GM12878 (cell line): ENCODE results near the gene CDK2. TPM values are rescaled to one million over a fixed set of nuclear protein-coding genes. Genes with fewer than 3 reads are reported as not detected.

Experiments
- ATAC-seq: fragments of 200-7000 bp; cut with Tn5 transposase; 3 replicates; pipeline ENCODE4 v1.9.1; 2020; ENCODE audit warnings: mild to moderate bottlenecking, moderate library complexity
- BruUV-seq: library from RNA; stranded (reverse); fragments of 400-500 nt; replicated peaks from 2 replicates; lab custom pipeline; 2021; lab: Mats Ljungman, UMichigan
- CTCF ChIA-PET: fragments of 300-600 bp; sonication (Branson Sonifier 250); formaldehyde crosslinking; extraction: SDS; loops from one replicate; lab custom pipeline; 2021; ENCODE audit warnings: inconsistent platforms; lab: Yijun Ruan, JAX
- POLR2A ChIA-PET: fragments of 350-600 bp; formaldehyde crosslinking; extraction: SDS; loops from one replicate; lab custom pipeline; 2021; ENCODE audit warnings: inconsistent platforms; lab: Charles Lee
- RAD21 ChIA-PET: fragments of 300-600 bp; sonication (Branson Sonifier 250); formaldehyde crosslinking; loops from one replicate; lab custom pipeline; 2023; ENCODE audit warnings: antibody characterized with exemption; ENCODE audit not compliant: unreplicated experiment; lab: Charles Lee
- SMC1A ChIA-PET: fragments of 300-600 bp; sonication (Branson Sonifier 250); formaldehyde crosslinking; loops from one replicate; lab custom pipeline; 2023; ENCODE audit not compliant: unreplicated experiment, uncharacterized antibody; lab: Charles Lee
- DNase-seq: peaks from one replicate; pipeline ENCODE4 v3.0.0-alpha.2; 2011; ENCODE audit warnings: low read depth, low spot score
- FAIRE-seq: peaks from 3 replicates; lab custom pipeline; 2011; peaks lifted over from hg19 to GRCh38; lab: Jason Lieb, UNC
- H2AFZ ChIP-seq: 2 replicates; pipeline ENCODE4 v1.6.0; 2011; ENCODE audit warnings: low read depth, low read length, control low read depth; ENCODE audit not compliant: control insufficient read depth
- H3K27ac ChIP-seq: 2 replicates; pipeline ENCODE4 v1.5.1; 2011; ENCODE audit warnings: control low read depth; ENCODE audit not compliant: control insufficient read depth, insufficient read depth
- H3K27me3 ChIP-seq, 2 experiments: replicated peaks in 1 of 2; 2 replicates each; pipeline versions ENCODE4 v1.6.0 to v1.6.1; 2011; ENCODE audit warnings: low read length in 1 of 2; ENCODE audit not compliant: control insufficient read depth in 2 of 2, insufficient read depth in 2 of 2
- H3K36me3 ChIP-seq, 2 experiments: 2 replicates each; pipeline ENCODE4 v1.5.1; 2011; ENCODE audit warnings: low read length in 1 of 2; ENCODE audit not compliant: control insufficient read depth in 2 of 2, insufficient read depth in 2 of 2
- H3K4me1 ChIP-seq: 2 replicates; pipeline ENCODE4 v1.6.1; 2011; ENCODE audit warnings: mild to moderate bottlenecking, low read length, moderate library complexity, mixed read lengths; ENCODE audit not compliant: control insufficient read depth, insufficient read depth
- H3K4me2 ChIP-seq: 2 replicates; pipeline ENCODE4 v1.6.0; 2011; ENCODE audit warnings: control low read depth; ENCODE audit not compliant: control insufficient read depth, insufficient read depth
- H3K4me3 ChIP-seq: fragments of 200-600 bp; sonication (generic); 2 replicates; pipeline ENCODE4 v1.5.1; 2016
- H3K79me2 ChIP-seq: 2 replicates; pipeline ENCODE4 v1.6.0; 2011; ENCODE audit warnings: low read length; ENCODE audit not compliant: control insufficient read depth, insufficient read depth
- H3K9ac ChIP-seq: 2 replicates; pipeline ENCODE4 v1.8.0; 2011; ENCODE audit warnings: low read length, control low read depth, mixed read lengths; ENCODE audit not compliant: control insufficient read depth, insufficient read depth
- H3K9me3 ChIP-seq: replicated peaks from 3 replicates; pipeline ENCODE4 v1.5.1; 2011; ENCODE audit warnings: mild to moderate bottlenecking, low read length; ENCODE audit not compliant: control insufficient read depth, insufficient read depth
- H4K20me1 ChIP-seq: 2 replicates; pipeline ENCODE4 v1.6.0; 2011; ENCODE audit not compliant: control insufficient read depth, insufficient read depth
- GATAD2B ChIP-seq: fragments of 450-650 bp; conservative IDR thresholded peaks from 2 replicates; pipeline ENCODE4 v1.6.1; 2017; ENCODE audit warnings: low read depth, mild to moderate bottlenecking, moderate library complexity
- IKZF1 ChIP-seq: fragments of 450-650 bp; conservative IDR thresholded peaks from 2 replicates; pipeline ENCODE4 v1.6.1; 2017; ENCODE audit warnings: antibody characterized with exemption, mild to moderate bottlenecking
- LARP7 ChIP-seq: fragments of 450-650 bp; IDR thresholded peaks from 2 replicates; pipeline ENCODE4 v1.6.1; 2017; ENCODE audit warnings: mild to moderate bottlenecking
- MLLT1 ChIP-seq: fragments of 450-650 bp; IDR thresholded peaks from 2 replicates; pipeline ENCODE4 v1.6.1; 2016; ENCODE audit warnings: mild to moderate bottlenecking
- MYC ChIP-seq: IDR thresholded peaks from 2 replicates; pipeline ENCODE4 v1.6.1; 2011; ENCODE audit warnings: mild to moderate bottlenecking, low read length, moderate library complexity, inconsistent platforms; ENCODE audit not compliant: insufficient read depth, insufficient replicate concordance, insufficient read length, severe bottlenecking
- NR2F1 ChIP-seq: fragments of 450-650 bp; conservative IDR thresholded peaks from 2 replicates; pipeline ENCODE4 v1.6.1; 2017; ENCODE audit warnings: mild to moderate bottlenecking
- PAX8 ChIP-seq: fragments of 450-650 bp; IDR thresholded peaks from 2 replicates; pipeline ENCODE4 v1.6.1; 2017; ENCODE audit warnings: mild to moderate bottlenecking, moderate library complexity
- PML ChIP-seq: IDR thresholded peaks from 2 replicates; pipeline ENCODE4 v1.6.1; 2012; ENCODE audit warnings: low read length, inconsistent platforms
- RCOR1 ChIP-seq: conservative IDR thresholded peaks from 2 replicates; pipeline ENCODE4 v1.6.1; 2012; ENCODE audit warnings: low read depth, low read length, improper control_type of control experiment
- RELB ChIP-seq: fragments of 450-650 bp; IDR thresholded peaks from 2 replicates; pipeline ENCODE4 v1.6.1; 2017; ENCODE audit warnings: low read depth, mild to moderate bottlenecking, moderate library complexity
- SIN3A ChIP-seq: IDR thresholded peaks from 2 replicates; pipeline ENCODE4 v1.6.1; 2012; ENCODE audit warnings: low read depth, low read length, improper control_type of control experiment
- WGBS: methylation state at CpG from one replicate; pipeline ENCODE4 v1.1.6; 2016; ENCODE audit warnings: low lambda C conversion rate; ENCODE audit not compliant: insufficient replicate concordance, insufficient coverage; ENCODE audit errors: missing lambda C conversion rate; 5-methylcytosine and 5-hydroxymethylcytosine counted together
- in situ Hi-C: fragments of 300-500 bp; cut with MboI; formaldehyde crosslinking; loops from 9 replicates; pipeline ENCODE4 v1.14.3; 2018; ENCODE audit warnings: mixed read lengths
- intact Hi-C: fragments of 100-400 bp; cut with micrococcal nuclease; formaldehyde crosslinking; loops from one replicate; pipeline ENCODE4 v1.14.2; 2022; ENCODE audit not compliant: unreplicated experiment
- polyA plus RNA-seq, 11 experiments: library from polyadenylated mRNA; depleted of rRNA in 4 of 11; unstranded in 6 of 11; stranded (reverse) in 5 of 11; fragments of >200 nt; fragmentation: Nextera tagmentation in 4 of 11; fragmentation: Illumina TruSeq in 1 of 11; extraction: Ambion mirVana in 4 of 11; extraction: Trizol in 1 of 11; gene quantifications; 1 replicate in 1 of 11; 2 replicates in 10 of 11; pipeline versions ENCODE4 v1.2.1 to v1.2.3, GENCODE V29; 2011 to 2016; ENCODE audit warnings: inconsistent platforms in 2 of 11, missing spikeins in 2 of 11, low read depth in 1 of 11
- total RNA-seq, 4 experiments: library from RNA; depleted of rRNA in 3 of 4; stranded (reverse); fragments of >200 nt in 3 of 4; fragmentation: Illumina TruSeq in 1 of 4; extraction: Trizol in 1 of 4; gene quantifications; 2 replicates each; pipeline versions ENCODE4 v1.2.1 to v1.2.3, GENCODE V29; 2013 to 2021

CDK2 gene
- total and polyA plus RNA-seq, 10 of the 15 experiments (the other 5 are each of a cell fraction or from before 2014, with no cell fraction given) = 13.1 to 138 (median 82.2) TPM

GRCh38 chr12:55974308-55974730, 7.7 kb downstream of the CDK2 start:
- ATAC-seq = peak; percentile 58
- TF ChIP-seq RCOR1 (no peak), PAX8 (no peak), NR2F1 (peak; percentile 39), GATAD2B (peak; percentile 66; the same call in 1 of the 2 replicates), MYC (peak; percentile 18), MLLT1 (peak; percentile 82; the same call in 1 of the 2 replicates), IKZF1 (0 out of 2 replicates have a peak, but pooled peaks have one; percentile 9), PML (peak; percentile 64; the same call in 1 of the 2 replicates), RELB (0 out of 2 replicates have a peak, but pooled peaks have one; percentile 16), LARP7 (0 out of 2 replicates have a peak, but pooled peaks have one; percentile 43), SIN3A (peak; percentile 74)
- TF ChIP-seq, all 136 proteins: peak for 9
- FAIRE-seq (no peak), DNase-seq (no peak)
- peak overlapping the region; percentile 86 for H3K9ac ChIP-seq
- ChIA-PET SMC1A (interaction anchor here (0.8 to 2.9 kb wide), 20 partner anchors 8 to 236 kb away, joined by 3 to 37 read pairs (median 4); partner anchors contain the start of genes DNAJC14, ORMDL2, SARNP and SUOX), CTCF (interaction anchor here (0.7 to 3.1 kb wide), 18 partner anchors 9 to 245 kb away, joined by 3 to 55 read pairs (median 5); partner anchors contain the start of genes ORMDL2, PYM1 and SUOX), POLR2A (interaction anchor here (0.5 to 3.6 kb wide), 40 partner anchors 10 to 1649 kb away, joined by 3 to 85 read pairs (median 6); partner anchors contain the start of genes CD63, COPZ1, DGKA and DNAJC14), RAD21 (interaction anchor here (0.5 to 3.5 kb wide), 26 partner anchors 10 to 257 kb away, joined by 3 to 56 read pairs (median 4); partner anchors contain the start of genes CD63, DGKA, DNAJC14 and ESYT1)
- H4K20me1 ChIP-seq = no peaks in the 10 kb centered on the region
- no peaks in the 10 kb centered on the region for H3K27me3 ChIP-seq
- 3% methylated on average over 14 of the region's 15 CpGs for WGBS
- peaks cover 0 to 13% of the 10 kb centered on the region in 2 experiments for H3K36me3 ChIP-seq
- H3K4me3 ChIP-seq = peak overlapping the region; percentile 88
- peaks cover 42% of the 10 kb centered on the region for H3K79me2 ChIP-seq
- BruUV-seq = no TSS peak
- in situ Hi-C loops (no loop called here), intact Hi-C loops (loop anchor here (5.0 kb wide), 1 partner anchor 473 kb away; the partner anchor contains the start of gene TIMELESS)
- H3K4me1 ChIP-seq = peaks cover 2% of the 10 kb centered on the region; the same call in 1 of the 2 replicates
- no peaks in the 10 kb centered on the region for H3K9me3 ChIP-seq
- peak overlapping the region; percentile 66 for H2AFZ ChIP-seq
- peak overlapping the region; percentile 9; the same call in 1 of the 2 replicates for H3K4me2 ChIP-seq
- peak overlapping the region; percentile 85 for H3K27ac ChIP-seq
